Measurements from ENCODE around the gene ZBTB11. TPM values are rescaled to one million over a fixed set of nuclear protein-coding genes. Genes with fewer than 3 reads are reported as not detected.
"Not testable (repeated sequence)": the region's sequence is repeated elsewhere in the genome, so short reads cannot be mapped to it uniquely, and the experiment has no call there.

The ZBTB11 gene
- total RNA-seq, 1 donor from 2014 or later, result 15.5 TPM

DNA sequence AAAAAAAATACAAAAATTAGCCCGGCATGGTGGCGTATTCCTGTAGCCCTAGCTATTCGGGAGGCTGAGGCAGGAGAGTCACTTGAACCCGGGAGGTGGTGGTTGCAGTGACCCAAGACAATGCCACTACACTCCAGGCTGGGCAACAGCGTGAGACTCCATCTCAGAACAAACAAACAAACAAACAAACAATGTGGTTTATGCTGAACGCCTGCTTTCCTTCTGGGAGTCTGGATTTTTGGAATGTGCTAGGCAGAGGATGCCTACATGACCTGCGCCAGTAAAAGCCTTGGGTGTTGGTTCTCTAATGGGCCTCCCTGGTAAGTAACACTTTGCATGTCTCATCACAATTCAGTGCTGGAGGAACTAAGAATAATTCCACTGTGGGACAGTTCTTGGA, 59.5 kb downstream of the ZBTB11 start:
- DNase-seq (ENCODE audit: low spot score), result no peak

DNA sequence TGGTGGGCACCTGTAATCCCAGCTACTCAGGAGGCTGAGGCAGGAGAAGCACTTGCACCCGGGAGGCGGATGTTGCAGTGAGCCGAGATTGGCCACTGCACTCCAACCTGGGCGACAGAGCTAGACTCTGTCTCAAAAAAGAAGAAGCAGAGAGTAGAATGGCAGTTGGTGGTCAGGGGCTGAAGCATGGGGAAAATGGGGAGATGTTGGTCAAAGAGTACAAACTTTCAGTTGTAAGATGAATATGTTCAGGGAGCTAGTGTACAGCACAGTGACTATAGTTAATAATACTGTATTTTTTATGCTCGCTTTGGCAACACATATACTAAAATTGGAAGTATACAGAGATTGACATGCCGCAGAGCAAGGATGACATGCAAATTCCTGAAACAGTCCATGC, 61.4 kb downstream of the ZBTB11 start:
- DNase-seq (ENCODE audit: low spot score), result no peak

DNA sequence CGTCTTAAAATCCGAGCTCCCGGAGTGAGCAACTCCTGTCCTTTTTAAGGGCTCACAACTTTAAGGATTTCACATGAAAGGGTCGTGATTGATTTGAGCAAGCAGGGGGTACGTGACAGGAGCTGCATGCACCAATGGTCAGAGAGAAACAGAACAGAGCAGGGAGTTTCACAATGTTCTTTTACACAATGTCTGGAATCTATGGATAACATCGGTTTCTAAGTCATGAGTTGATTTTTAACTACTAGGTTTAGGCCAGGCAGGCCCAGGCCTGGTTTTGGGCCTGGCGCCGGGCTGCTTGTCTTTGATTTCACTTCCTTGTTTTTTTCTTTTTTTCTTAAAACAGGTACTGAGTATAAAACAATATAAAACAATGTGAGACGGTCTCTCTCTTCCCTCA, 63.9 kb downstream of the ZBTB11 start:
- DNase-seq (ENCODE audit: low spot score), result not testable (repeated sequence)

DNA sequence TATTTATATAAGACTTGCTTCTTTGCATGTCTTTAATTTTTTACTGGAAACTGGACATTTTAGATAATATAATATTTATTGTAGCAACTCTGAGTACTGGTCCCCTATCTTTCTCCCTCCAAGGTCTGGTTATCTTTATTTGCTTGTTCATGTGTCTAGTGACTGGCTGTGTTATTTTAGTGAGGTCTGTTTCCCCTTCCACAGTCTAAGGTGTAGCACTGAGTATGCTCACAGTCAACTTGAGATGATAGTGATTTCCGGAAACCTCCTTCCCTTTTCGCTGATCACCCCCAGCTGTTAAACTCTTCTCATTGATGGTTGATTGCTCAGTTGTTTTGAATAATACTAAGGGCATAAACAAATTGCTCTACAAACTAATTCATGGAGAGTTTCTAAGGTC, 65.9 kb downstream of the ZBTB11 start:
- no peak for DNase-seq (ENCODE audit: low spot score)

DNA sequence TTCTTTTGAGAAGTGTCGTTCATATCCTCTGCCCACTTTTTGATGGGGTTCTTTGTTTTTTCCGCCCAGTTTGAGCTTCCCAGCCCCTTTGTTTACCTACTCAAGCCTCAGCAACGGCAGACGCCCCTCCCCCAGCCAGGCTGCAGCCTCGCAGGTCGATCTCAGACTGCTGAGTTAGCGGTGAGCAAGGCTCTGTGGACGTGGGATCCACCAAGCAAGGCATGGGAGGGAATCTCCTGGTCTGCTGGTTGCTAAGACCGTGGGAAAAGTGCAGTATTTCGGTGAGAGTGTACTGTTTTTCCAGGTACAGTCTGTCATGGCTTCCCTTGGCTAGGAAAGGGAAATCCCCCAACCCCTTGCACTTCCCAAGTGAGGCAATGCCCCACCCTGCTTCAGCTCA, 71.5 kb downstream of the ZBTB11 start:
- DNase-seq (ENCODE audit: low spot score), result not testable (repeated sequence)

DNA sequence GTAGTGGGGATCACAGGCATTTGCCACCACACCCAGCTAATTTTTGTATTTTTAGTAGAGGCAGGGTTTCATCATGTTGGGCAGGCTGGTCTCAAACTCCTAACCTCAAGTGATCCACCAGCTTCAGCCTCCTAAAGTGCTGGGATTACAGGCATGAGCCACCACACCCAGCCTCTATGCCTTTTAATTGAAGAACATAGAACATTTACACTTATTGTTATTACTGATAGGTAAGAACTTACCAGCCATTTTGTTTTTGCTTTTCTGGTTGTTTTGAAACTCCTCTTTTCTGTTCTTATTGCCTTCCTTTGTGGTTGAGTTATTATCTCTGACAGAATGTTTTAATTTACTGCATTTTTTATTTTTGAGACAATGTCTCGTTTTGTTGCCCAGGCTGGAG, 73.7 kb downstream of the ZBTB11 start:
- DNase-seq (ENCODE audit: low spot score), result no peak

DNA sequence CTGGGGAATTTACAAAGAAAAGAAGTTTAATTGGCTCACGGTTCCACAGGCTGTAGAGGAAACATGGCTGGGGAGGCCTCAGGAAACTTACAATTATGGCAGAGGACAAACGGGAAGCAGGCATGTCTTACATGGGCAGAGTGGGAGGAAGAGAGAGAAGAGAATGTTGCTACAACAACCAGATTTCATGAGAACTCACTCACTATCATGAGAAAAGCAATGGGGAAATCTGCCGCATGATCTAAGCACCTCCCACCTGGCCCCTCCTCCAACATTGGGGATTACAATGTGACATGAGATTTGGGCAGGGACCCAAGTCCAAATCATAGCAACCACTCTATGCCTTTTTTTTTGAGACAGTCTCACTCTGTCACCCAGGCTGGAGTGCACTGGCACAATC, 74.2 kb downstream of the ZBTB11 start:
- DNase-seq (ENCODE audit: low spot score), result no peak

Other genes with a start within 250 kb of the ZBTB11 start
- 16.5 TPM for gene SENP7, start 163.9 kb downstream of the ZBTB11 start, total RNA-seq
- gene TRMT10C, start 115.3 kb downstream of the ZBTB11 start, total RNA-seq, result 13.2 TPM
- gene PCNP, start 103.0 kb downstream of the ZBTB11 start, total RNA-seq, result 139 TPM
- gene RPL24, start 9.6 kb upstream of the ZBTB11 start, total RNA-seq, result 827 TPM
- 10.6 TPM for gene CEP97, start 47.5 kb upstream of the ZBTB11 start, total RNA-seq
- 13.2 TPM for gene NXPE3, start 102.1 kb upstream of the ZBTB11 start, total RNA-seq
- gene NFKBIZ, start 172.4 kb upstream of the ZBTB11 start, total RNA-seq, result 190 TPM

Measured in mucosa of gallbladder (tissue), 1 donor.